PC-9 (cell line): ENCODE measurements around the gene THPO. TPM values are rescaled to one million over a fixed set of nuclear protein-coding genes. Genes with fewer than 3 reads are reported as not detected.

Experiments used
- BruUV-seq: library from RNA; stranded (reverse); fragments of 400-500 nt; replicated peaks from 2 replicates; lab custom pipeline; 2021; lab: Mats Ljungman, UMichigan
- CTCF ChIA-PET: fragments of 300-600 bp; sonication (Branson Sonifier 250); formaldehyde crosslinking; loops from one replicate; lab custom pipeline; 2022; ENCODE audit warnings: antibody characterized with exemption; lab: Charles Lee
- POLR2A ChIA-PET: fragments of 300-600 bp; sonication (Branson Sonifier 250); formaldehyde crosslinking; loops from one replicate; lab custom pipeline; 2022; ENCODE audit warnings: antibody characterized with exemption; ENCODE audit not compliant: unreplicated experiment; lab: Charles Lee
- DNase-seq, 2 experiments: peaks; one replicate each; pipeline versions ENCODE4 v3.0.0 to v3.0.0-alpha.2; 2015 to 2022; ENCODE audit warnings: mixed read lengths in 1 of 2
- H2AFZ ChIP-seq: fragments of 200-600 bp; sonication (generic); 2 replicates; pipeline ENCODE4 v1.8.1; 2017; ENCODE audit warnings: antibody characterized with exemption
- H3F3A ChIP-seq: fragments of 200-600 bp; sonication (generic); 2 replicates; pipeline ENCODE4 v1.8.1; 2017; ENCODE audit warnings: antibody characterized with exemption, mild to moderate bottlenecking, low read depth; ENCODE audit not compliant: insufficient read depth
- H3K27ac ChIP-seq: fragments of 200-600 bp; sonication (generic); 2 replicates; pipeline ENCODE4 v1.6.1; 2016; ENCODE audit warnings: mixed run types
- H3K27me3 ChIP-seq: fragments of 200-600 bp; sonication (generic); 2 replicates; pipeline ENCODE4 v1.6.1; 2016; ENCODE audit warnings: low read depth, mixed run types; ENCODE audit not compliant: insufficient read depth
- H3K36me3 ChIP-seq: fragments of 200-600 bp; sonication (generic); 2 replicates; pipeline ENCODE4 v1.6.1; 2016; ENCODE audit warnings: low read depth, mixed run types
- H3K4me1 ChIP-seq: fragments of 200-600 bp; sonication (generic); replicated peaks from 2 replicates; pipeline ENCODE4 v1.6.1; 2016; ENCODE audit warnings: mixed run types; ENCODE audit not compliant: insufficient read depth
- H3K4me2 ChIP-seq: fragments of 200-600 bp; sonication (generic); 2 replicates; pipeline ENCODE4 v1.6.1; 2017; ENCODE audit warnings: mixed run types
- H3K4me3 ChIP-seq: fragments of 200-600 bp; sonication (generic); 2 replicates; pipeline ENCODE4 v1.6.1; 2016; ENCODE audit warnings: mixed run types
- H3K79me2 ChIP-seq: fragments of 200-600 bp; sonication (generic); 2 replicates; pipeline ENCODE4 v1.6.1; 2017; ENCODE audit warnings: low read depth, mixed run types
- H3K9me2 ChIP-seq: fragments of 200-600 bp; sonication (generic); 2 replicates; pipeline ENCODE4 v1.8.1; 2017; ENCODE audit warnings: mild to moderate bottlenecking; ENCODE audit not compliant: insufficient read depth
- H3K9me3 ChIP-seq: fragments of 200-600 bp; sonication (generic); 2 replicates; pipeline ENCODE4 v1.8.1; 2016; ENCODE audit warnings: low read depth; ENCODE audit not compliant: insufficient read depth
- H4K20me1 ChIP-seq: fragments of 200-600 bp; sonication (generic); 2 replicates; pipeline ENCODE4 v1.8.1; 2017; ENCODE audit not compliant: insufficient read depth
- CTCF ChIP-seq: fragments of 200-600 bp; sonication (generic); conservative IDR thresholded peaks from 2 replicates; pipeline ENCODE4 v1.6.1; 2017; ENCODE audit warnings: mixed run types, antibody characterized with exemption, mild to moderate bottlenecking, moderate library complexity
- EZH2 ChIP-seq: fragments of 200-600 bp; sonication (generic); IDR thresholded peaks from 2 replicates; pipeline ENCODE4 v1.8.0; 2017; ENCODE audit warnings: antibody characterized with exemption, low read depth
- intact Hi-C: fragments of 100-400 bp; cut with micrococcal nuclease; formaldehyde crosslinking; loops from one replicate; pipeline ENCODE4 v1.10.0; 2022; ENCODE audit not compliant: unreplicated experiment
- total RNA-seq: library from RNA; stranded (reverse); gene quantifications from 2 replicates; pipeline ENCODE4 v1.2.3, GENCODE V29; 2021

Gene THPO
- total RNA-seq, 1 experiment from 2014 or later = not detected

GRCh38 chr3:184383033-184383740, 5.2 kb upstream of the THPO start:
- POLR2A ChIA-PET = no interaction called here
- TF ChIP-seq EZH2 = no peak
- TF ChIP-seq CTCF = no peak
- BruUV-seq = no TSS peak
- Histone ChIP-seq H3K36me3 (no peaks in the 10 kb centered on the region), H3K27me3 (peaks cover 76% of the 10 kb centered on the region), H3K27ac (no peak overlapping the region), H3F3A (no peaks in the 10 kb centered on the region), H3K4me1 (no peaks in the 10 kb centered on the region), H3K9me3 (no peaks in the 10 kb centered on the region), H3K9me2 (no peaks in the 10 kb centered on the region), H3K4me2 (no peak overlapping the region), H3K79me2 (no peaks in the 10 kb centered on the region), H3K4me3 (no peak overlapping the region), H4K20me1 (no peaks in the 10 kb centered on the region), H2AFZ (no peak overlapping the region)
- CTCF ChIA-PET = no interaction called here
- DNase-seq = no peak
- intact Hi-C loops = no loop called here

- Histone ChIP-seq H3K4me2 (no peak overlapping the region), H3K27me3 (peaks cover 76% of the 10 kb centered on the region), H3K9me2 (no peaks in the 10 kb centered on the region), H3K79me2 (no peaks in the 10 kb centered on the region), H3K36me3 (no peaks in the 10 kb centered on the region), H3K27ac (no peak overlapping the region), H3K4me3 (no peak overlapping the region), H3K4me1 (no peaks in the 10 kb centered on the region), H3F3A (no peaks in the 10 kb centered on the region), H3K9me3 (no peaks in the 10 kb centered on the region), H2AFZ (no peak overlapping the region), H4K20me1 (no peaks in the 10 kb centered on the region)
- no peak for DNase-seq
- ChIA-PET CTCF (no interaction called here), POLR2A (no interaction called here)
- TF ChIP-seq CTCF = no peak
- no peak for TF ChIP-seq EZH2
- intact Hi-C loops = no loop called here
- no TSS peak for BruUV-seq
These were observed 4.5 kb upstream of the THPO start for GRCh38 chr3:184382326-184383032.

GRCh38 chr3:184381261-184382224, 3.5 kb upstream of the THPO start:
- Histone ChIP-seq H3K79me2 (no peaks in the 10 kb centered on the region), H3K4me3 (no peak overlapping the region), H3K4me1 (no peaks in the 10 kb centered on the region), H4K20me1 (no peaks in the 10 kb centered on the region), H3F3A (no peaks in the 10 kb centered on the region), H3K4me2 (no peak overlapping the region), H2AFZ (no peak overlapping the region), H3K9me2 (no peaks in the 10 kb centered on the region), H3K9me3 (no peaks in the 10 kb centered on the region), H3K27me3 (peaks cover 74% of the 10 kb centered on the region), H3K36me3 (no peaks in the 10 kb centered on the region), H3K27ac (no peak overlapping the region)
- BruUV-seq = no TSS peak
- ChIA-PET CTCF (no interaction called here), POLR2A (no interaction called here)
- no peak for DNase-seq
- intact Hi-C loops = no loop called here
- TF ChIP-seq CTCF (no peak), EZH2 (no peak)
